H9 (cell line): ENCODE measurements around the gene GPRASP3. TPM values are rescaled to one million over a fixed set of nuclear protein-coding genes. Genes with fewer than 3 reads are reported as not detected.

Source experiments
- DNase-seq: peaks from one replicate; pipeline ENCODE4 v3.0.0-alpha.2; 2017
- H2AFZ ChIP-seq: one replicate; pipeline ENCODE4 v1.6.1; 2013; ENCODE audit warnings: mild to moderate bottlenecking, low read length, control low read depth, moderate library complexity
- H2AK5ac ChIP-seq: 2 replicates; pipeline ENCODE4 v1.6.1; 2013; ENCODE audit warnings: low read length, control low read depth, mixed read lengths; ENCODE audit not compliant: insufficient read length
- H2BK120ac ChIP-seq: one replicate; pipeline ENCODE4 v1.6.1; 2013; ENCODE audit warnings: low read depth, mild to moderate bottlenecking, low read length, control low read depth, inconsistent platforms; ENCODE audit not compliant: poor library complexity, severe bottlenecking
- H2BK12ac ChIP-seq: 2 replicates; pipeline ENCODE4 v1.6.1; 2013; ENCODE audit warnings: low read length, control low read depth, mixed read lengths, low read depth; ENCODE audit not compliant: insufficient read length
- H2BK15ac ChIP-seq: 2 replicates; pipeline ENCODE4 v1.6.1; 2013; ENCODE audit warnings: low read depth, low read length, control low read depth
- H2BK20ac ChIP-seq: one replicate; pipeline ENCODE4 v1.6.1; 2013; ENCODE audit warnings: low read depth, mild to moderate bottlenecking, low read length, control low read depth, inconsistent platforms; ENCODE audit not compliant: poor library complexity, severe bottlenecking
- H2BK5ac ChIP-seq: 2 replicates; pipeline ENCODE4 v1.6.1; 2013; ENCODE audit warnings: low read length, control low read depth, mixed read lengths; ENCODE audit not compliant: insufficient read length
- H3K14ac ChIP-seq: 2 replicates; pipeline ENCODE4 v1.6.1; 2013; ENCODE audit warnings: low read length, control low read depth; ENCODE audit not compliant: insufficient read depth
- H3K18ac ChIP-seq: 2 replicates; pipeline ENCODE4 v1.6.1; 2013; ENCODE audit warnings: low read depth, mild to moderate bottlenecking, mixed read lengths, low read length, control low read depth; ENCODE audit not compliant: insufficient read length
- H3K23ac ChIP-seq: 2 replicates; pipeline ENCODE4 v1.6.1; 2013; ENCODE audit warnings: low read length, control low read depth, mixed read lengths, low read depth; ENCODE audit not compliant: insufficient read length
- H3K23me2 ChIP-seq: 2 replicates; pipeline ENCODE4 v1.6.1; 2013; ENCODE audit warnings: low read depth, mild to moderate bottlenecking, mixed read lengths, low read length, control low read depth; ENCODE audit not compliant: insufficient read length, poor library complexity, severe bottlenecking
- H3K27ac ChIP-seq: 2 replicates; pipeline ENCODE4 v1.5.1; 2013; ENCODE audit warnings: low read length, control low read depth, mixed read lengths, low read depth; ENCODE audit not compliant: insufficient read length
- H3K27me3 ChIP-seq: 2 replicates; pipeline ENCODE4 v1.6.1; 2013; ENCODE audit warnings: low read length, control low read depth, inconsistent platforms; ENCODE audit not compliant: insufficient read depth
- H3K4ac ChIP-seq: 2 replicates; pipeline ENCODE4 v1.6.1; 2013; ENCODE audit warnings: low read depth, mild to moderate bottlenecking, control low read depth, inconsistent platforms, low read length, moderate library complexity
- H3K4me1 ChIP-seq: 2 replicates; pipeline ENCODE4 v1.6.1; 2013; ENCODE audit warnings: low read length, control low read depth, inconsistent platforms; ENCODE audit not compliant: insufficient read depth
- H3K4me2 ChIP-seq: 2 replicates; pipeline ENCODE4 v1.6.1; 2013; ENCODE audit warnings: low read length, control low read depth, mixed read lengths; ENCODE audit not compliant: insufficient read length, insufficient read depth
- H3K56ac ChIP-seq: 2 replicates; pipeline ENCODE4 v1.6.1; 2013; ENCODE audit warnings: low read depth, mild to moderate bottlenecking, mixed read lengths, low read length, control low read depth; ENCODE audit not compliant: insufficient read length
- H3K79me1 ChIP-seq: 2 replicates; pipeline ENCODE4 v1.6.1; 2013; ENCODE audit warnings: low read depth, mild to moderate bottlenecking, moderate library complexity, low read length, control low read depth, inconsistent platforms; ENCODE audit not compliant: insufficient read depth, poor library complexity, severe bottlenecking
- H3K79me2 ChIP-seq: 2 replicates; pipeline ENCODE4 v1.6.1; 2013; ENCODE audit warnings: low read length, control low read depth, inconsistent platforms; ENCODE audit not compliant: insufficient read depth
- H3K9ac ChIP-seq: 2 replicates; pipeline ENCODE4 v1.6.1; 2013; ENCODE audit warnings: low read length, control low read depth, mixed read lengths; ENCODE audit not compliant: insufficient read length; ENCODE audit errors: extremely low read depth
- H3K9me3 ChIP-seq: one replicate; pipeline ENCODE4 v1.6.1; 2013; ENCODE audit warnings: low read depth, low read length, inconsistent platforms; ENCODE audit not compliant: control insufficient read depth
- H3T11ph ChIP-seq: one replicate; pipeline ENCODE4 v1.6.1; 2013; ENCODE audit warnings: mild to moderate bottlenecking, low read length, control low read depth, inconsistent platforms
- H4K20me1 ChIP-seq: one replicate; pipeline ENCODE4 v1.6.1; 2013; ENCODE audit not compliant: control insufficient read depth, insufficient read length, insufficient read depth
- H4K5ac ChIP-seq: 2 replicates; pipeline ENCODE4 v1.6.1; 2013; ENCODE audit warnings: low read depth, mild to moderate bottlenecking, mixed read lengths, low read length, control low read depth; ENCODE audit not compliant: insufficient read length
- H4K8ac ChIP-seq: replicated peaks from 2 replicates; pipeline ENCODE4 v1.6.1; 2013; ENCODE audit warnings: low read length, control low read depth, mixed read lengths, low read depth; ENCODE audit not compliant: insufficient read length
- H4K91ac ChIP-seq: 2 replicates; pipeline ENCODE4 v1.6.1; 2013; ENCODE audit warnings: low read depth, mild to moderate bottlenecking, moderate library complexity, mixed read lengths, low read length, control low read depth; ENCODE audit not compliant: insufficient read length
- H3K27ac Mint-ChIP-seq, 3 experiments: 2 replicates in 2 of 3; 3 replicates in 1 of 3; pipeline ENCODE4 v1.8.0; 2020 to 2021; ENCODE audit warnings: mixed read lengths in 3 of 3, mild to moderate bottlenecking in 1 of 3, moderate library complexity in 1 of 3
- H3K27me3 Mint-ChIP-seq: 2 replicates; pipeline ENCODE4 v1.8.0; 2021; ENCODE audit warnings: low read depth, mild to moderate bottlenecking, moderate library complexity, mixed read lengths
- H3K36me3 Mint-ChIP-seq, 3 experiments: 2 replicates in 2 of 3; 3 replicates in 1 of 3; pipeline ENCODE4 v1.8.0; 2020 to 2021; ENCODE audit warnings: low read depth in 3 of 3, mixed read lengths in 3 of 3; ENCODE audit not compliant: insufficient read depth in 1 of 3
- H3K4me1 Mint-ChIP-seq, 2 experiments: 2 replicates each; pipeline ENCODE4 v1.8.0; 2020; ENCODE audit warnings: mixed read lengths in 2 of 2
- H3K4me3 Mint-ChIP-seq, 2 experiments: 2 replicates in 1 of 2; 3 replicates in 1 of 2; pipeline ENCODE4 v1.8.0; 2020 to 2021; ENCODE audit warnings: mild to moderate bottlenecking in 2 of 2, mixed read lengths in 2 of 2, moderate library complexity in 1 of 2
- H3K9me3 Mint-ChIP-seq, 2 experiments: 2 replicates in 1 of 2; 3 replicates in 1 of 2; pipeline ENCODE4 v1.8.0; 2020; ENCODE audit warnings: mild to moderate bottlenecking in 2 of 2, mixed read lengths in 2 of 2, moderate library complexity in 1 of 2
- total RNA-seq: library from RNA; stranded (reverse); gene quantifications from 2 replicates; pipeline ENCODE4 v1.2.1, GENCODE V29; 2021
- TF ChIP-seq, protein P1 (sequence below): fragments of 200-600 bp; sonication (generic); conservative IDR thresholded peaks from 3 replicates; pipeline ENCODE4 v1.8.0; 2021; ENCODE audit warnings: antibody characterized with exemption, mild to moderate bottlenecking

The GPRASP3 gene
- total RNA-seq, 1 experiment from 2014 or later = 4.8 TPM

GRCh38 chrX:102696306-102696705, 24.2 kb upstream of the GPRASP3 start:
- Mint-ChIP-seq H3K4me1 (no peaks in the 10 kb centered on the region), H3K27me3 (no peaks in the 10 kb centered on the region; the same call in 1 of the 2 replicates), H3K9me3 (peaks cover 65 to 67% of the 10 kb centered on the region in 2 experiments), H3K27ac (no peak overlapping the region), H3K4me3 (no peak overlapping the region), H3K36me3 (peaks cover 0 to 5% (median 4%) of the 10 kb centered on the region in 3 experiments; a peak in 3 of 7 replicates)
- H3K9me3 ChIP-seq = peaks cover 12% of the 10 kb centered on the region
- no peak overlapping the region for H2AK5ac ChIP-seq
- TF ChIP-seq, protein P1, sequence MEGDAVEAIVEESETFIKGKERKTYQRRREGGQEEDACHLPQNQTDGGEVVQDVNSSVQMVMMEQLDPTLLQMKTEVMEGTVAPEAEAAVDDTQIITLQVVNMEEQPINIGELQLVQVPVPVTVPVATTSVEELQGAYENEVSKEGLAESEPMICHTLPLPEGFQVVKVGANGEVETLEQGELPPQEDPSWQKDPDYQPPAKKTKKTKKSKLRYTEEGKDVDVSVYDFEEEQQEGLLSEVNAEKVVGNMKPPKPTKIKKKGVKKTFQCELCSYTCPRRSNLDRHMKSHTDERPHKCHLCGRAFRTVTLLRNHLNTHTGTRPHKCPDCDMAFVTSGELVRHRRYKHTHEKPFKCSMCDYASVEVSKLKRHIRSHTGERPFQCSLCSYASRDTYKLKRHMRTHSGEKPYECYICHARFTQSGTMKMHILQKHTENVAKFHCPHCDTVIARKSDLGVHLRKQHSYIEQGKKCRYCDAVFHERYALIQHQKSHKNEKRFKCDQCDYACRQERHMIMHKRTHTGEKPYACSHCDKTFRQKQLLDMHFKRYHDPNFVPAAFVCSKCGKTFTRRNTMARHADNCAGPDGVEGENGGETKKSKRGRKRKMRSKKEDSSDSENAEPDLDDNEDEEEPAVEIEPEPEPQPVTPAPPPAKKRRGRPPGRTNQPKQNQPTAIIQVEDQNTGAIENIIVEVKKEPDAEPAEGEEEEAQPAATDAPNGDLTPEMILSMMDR = no peak
- H4K5ac ChIP-seq = no peak overlapping the region
- H2AFZ ChIP-seq = no peak overlapping the region
- H3K27ac ChIP-seq = no peak overlapping the region
- no peak overlapping the region for H2BK20ac ChIP-seq
- H3K56ac ChIP-seq = no peak overlapping the region
- H3K4ac ChIP-seq = no peak overlapping the region
- no peak for DNase-seq
- no peaks in the 10 kb centered on the region for H3K27me3 ChIP-seq
- H2BK12ac ChIP-seq = no peak overlapping the region
- no peak overlapping the region for H3K4me2 ChIP-seq
- H3K9ac ChIP-seq = no peak overlapping the region
- no peaks in the 10 kb centered on the region for H3K23me2 ChIP-seq
- H3K23ac ChIP-seq = no peak overlapping the region
- no peaks in the 10 kb centered on the region for H3K4me1 ChIP-seq
- H4K91ac ChIP-seq = no peak overlapping the region
- H2BK15ac ChIP-seq = no peak overlapping the region
- H4K8ac ChIP-seq = no peak overlapping the region
- no peak overlapping the region for H3K14ac ChIP-seq
- no peaks in the 10 kb centered on the region for H3K79me1 ChIP-seq
- no peak overlapping the region for H2BK120ac ChIP-seq
- no peaks in the 10 kb centered on the region for H4K20me1 ChIP-seq
- H3K79me2 ChIP-seq = no peaks in the 10 kb centered on the region
- no peak overlapping the region for H3K18ac ChIP-seq
- no peak overlapping the region for H3T11ph ChIP-seq
- H2BK5ac ChIP-seq = no peak overlapping the region
